Measurements from ENCODE around the gene OR6S1.
A peak's percentile ranks its signal among the peaks of the same experiment; 100 is the strongest.

OR6S1 gene

DNA sequence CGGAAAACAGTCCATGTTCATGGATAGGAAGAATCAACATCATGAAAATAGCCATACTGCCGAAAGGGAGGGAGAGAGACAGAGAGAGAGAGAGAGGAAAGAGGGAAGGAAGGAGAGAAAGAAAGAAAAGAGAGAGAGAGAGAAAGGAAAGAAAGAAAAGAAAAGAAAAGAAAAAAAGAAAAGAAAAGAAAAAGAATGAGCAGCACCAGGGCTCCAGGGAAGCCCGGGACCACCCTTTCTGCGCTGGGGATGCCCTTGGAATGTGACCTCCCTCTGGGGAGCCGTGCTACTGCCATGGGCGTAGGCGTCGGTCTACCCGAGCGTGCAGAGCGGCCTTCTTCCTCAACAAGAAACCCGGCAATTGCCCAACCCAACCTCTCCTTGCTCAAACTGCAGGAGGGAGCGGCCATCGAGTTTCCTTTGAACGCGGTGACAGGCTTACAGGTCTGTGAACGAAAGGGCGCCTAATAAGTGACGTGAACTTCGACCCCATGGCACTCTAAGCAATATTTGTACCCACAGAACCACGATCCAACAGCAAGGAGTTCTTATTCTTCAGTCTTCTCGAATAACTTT lies 16.9 kb downstream of the OR6S1 start:
- Histone ChIP-seq H3K27ac (ENCODE audit: extremely low read depth, low read depth, low read length) (peak overlapping the region; percentile 35), H3K4me1 (ENCODE audit: control insufficient read depth, insufficient read depth, low read length) (no peaks in the 10 kb centered on the region), H3K9me3 (ENCODE audit: control insufficient read depth, insufficient read depth, low read depth, low read length) (no peaks in the 10 kb centered on the region), H3K4me3 (ENCODE audit: low read depth, low read length) (peak overlapping the region; percentile 51), H3K36me3 (ENCODE audit: control insufficient read depth in 2 of 2, insufficient read depth in 1 of 2, low read length in 2 of 2) (no peaks in the 10 kb centered on the region)
- ChIA-PET CTCF (interaction anchor here (1.3 kb wide), 1 partner anchor 11 kb away, joined by 3 read pairs; no protein-coding TSS in a partner anchor), POLR2A (no interaction called here)
- TF ChIP-seq OSR2 (tag by site-specific recombination; IDR thresholded peaks at IDR 0.05) (peak; percentile 86), ZNF335 (tag by site-specific recombination; conservative IDR thresholded peaks at IDR 0.05) (peak; percentile 50; the same call in 1 of the 2 replicates), GLIS2 (tag by site-specific recombination; IDR thresholded peaks at IDR 0.05) (peak; percentile 58), ZNF600 (tag by site-specific recombination; IDR thresholded peaks at IDR 0.05) (peak; percentile 79), ZBTB8A (tag by site-specific recombination; IDR thresholded peaks at IDR 0.05) (peak; percentile 69), ZBTB48 (tag by site-specific recombination; IDR thresholded peaks at IDR 0.05) (peak; percentile 32; the same call in 1 of the 2 replicates), ZNF530 (tag by site-specific recombination; IDR thresholded peaks at IDR 0.05; ENCODE audit: low read depth) (0 out of 2 replicates have a peak, but pooled peaks have one; percentile 51), ZFP69B (tag by site-specific recombination; IDR thresholded peaks at IDR 0.05) (peak; percentile 65; the same call in 1 of the 2 replicates), ZFHX2 (tag by site-specific recombination; conservative IDR thresholded peaks at IDR 0.05) (peak; percentile 79), ZNF221 (tag by site-specific recombination; IDR thresholded peaks at IDR 0.05; ENCODE audit: borderline replicate concordance) (no peak), KLF1 (tag by site-specific recombination; IDR thresholded peaks at IDR 0.05) (peak; percentile 75), ZNF248 (tag by site-specific recombination; IDR thresholded peaks at IDR 0.05) (peak; percentile 100), ZNF391 (tag by site-specific recombination; IDR thresholded peaks at IDR 0.05; ENCODE audit: borderline replicate concordance, low read depth) (no peak), BCL11B (tag by site-specific recombination; IDR thresholded peaks at IDR 0.05; ENCODE audit: low read depth) (no peak), KLF8 (tag by site-specific recombination; IDR thresholded peaks at IDR 0.05) (peak; percentile 92), GLIS1 (tag by site-specific recombination; IDR thresholded peaks at IDR 0.05) (peak; percentile 87), KLF9 (tag by site-specific recombination; IDR thresholded peaks at IDR 0.05; ENCODE audit: low read depth) (no peak), ZIC2 (tag by site-specific recombination; IDR thresholded peaks at IDR 0.05) (peak; percentile 70), ZNF266 (tag by site-specific recombination; IDR thresholded peaks at IDR 0.05; ENCODE audit: low read depth) (no peak), ZNF664 (tag by site-specific recombination; IDR thresholded peaks at IDR 0.05) (no peak), ZEB2 (tag by site-specific recombination; IDR thresholded peaks at IDR 0.05) (peak; percentile 60; the same call in 1 of the 2 replicates), SETDB1 (IDR thresholded peaks at IDR 0.05; ENCODE audit: insufficient read length, low read length) (no peak)
- TF ChIP-seq, protein P1, sequence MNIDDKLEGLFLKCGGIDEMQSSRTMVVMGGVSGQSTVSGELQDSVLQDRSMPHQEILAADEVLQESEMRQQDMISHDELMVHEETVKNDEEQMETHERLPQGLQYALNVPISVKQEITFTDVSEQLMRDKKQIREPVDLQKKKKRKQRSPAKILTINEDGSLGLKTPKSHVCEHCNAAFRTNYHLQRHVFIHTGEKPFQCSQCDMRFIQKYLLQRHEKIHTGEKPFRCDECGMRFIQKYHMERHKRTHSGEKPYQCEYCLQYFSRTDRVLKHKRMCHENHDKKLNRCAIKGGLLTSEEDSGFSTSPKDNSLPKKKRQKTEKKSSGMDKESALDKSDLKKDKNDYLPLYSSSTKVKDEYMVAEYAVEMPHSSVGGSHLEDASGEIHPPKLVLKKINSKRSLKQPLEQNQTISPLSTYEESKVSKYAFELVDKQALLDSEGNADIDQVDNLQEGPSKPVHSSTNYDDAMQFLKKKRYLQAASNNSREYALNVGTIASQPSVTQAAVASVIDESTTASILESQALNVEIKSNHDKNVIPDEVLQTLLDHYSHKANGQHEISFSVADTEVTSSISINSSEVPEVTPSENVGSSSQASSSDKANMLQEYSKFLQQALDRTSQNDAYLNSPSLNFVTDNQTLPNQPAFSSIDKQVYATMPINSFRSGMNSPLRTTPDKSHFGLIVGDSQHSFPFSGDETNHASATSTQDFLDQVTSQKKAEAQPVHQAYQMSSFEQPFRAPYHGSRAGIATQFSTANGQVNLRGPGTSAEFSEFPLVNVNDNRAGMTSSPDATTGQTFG (tag by site-specific recombination; IDR thresholded peaks at IDR 0.05; ENCODE audit: borderline replicate concordance): no peak
- TF ChIP-seq, protein P2, sequence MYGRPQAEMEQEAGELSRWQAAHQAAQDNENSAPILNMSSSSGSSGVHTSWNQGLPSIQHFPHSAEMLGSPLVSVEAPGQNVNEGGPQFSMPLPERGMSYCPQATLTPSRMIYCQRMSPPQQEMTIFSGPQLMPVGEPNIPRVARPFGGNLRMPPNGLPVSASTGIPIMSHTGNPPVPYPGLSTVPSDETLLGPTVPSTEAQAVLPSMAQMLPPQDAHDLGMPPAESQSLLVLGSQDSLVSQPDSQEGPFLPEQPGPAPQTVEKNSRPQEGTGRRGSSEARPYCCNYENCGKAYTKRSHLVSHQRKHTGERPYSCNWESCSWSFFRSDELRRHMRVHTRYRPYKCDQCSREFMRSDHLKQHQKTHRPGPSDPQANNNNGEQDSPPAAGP (tag by site-specific recombination; IDR thresholded peaks at IDR 0.05): peak; percentile 70; the same call in 1 of the 2 replicates
- TF ChIP-seq, protein P3, sequence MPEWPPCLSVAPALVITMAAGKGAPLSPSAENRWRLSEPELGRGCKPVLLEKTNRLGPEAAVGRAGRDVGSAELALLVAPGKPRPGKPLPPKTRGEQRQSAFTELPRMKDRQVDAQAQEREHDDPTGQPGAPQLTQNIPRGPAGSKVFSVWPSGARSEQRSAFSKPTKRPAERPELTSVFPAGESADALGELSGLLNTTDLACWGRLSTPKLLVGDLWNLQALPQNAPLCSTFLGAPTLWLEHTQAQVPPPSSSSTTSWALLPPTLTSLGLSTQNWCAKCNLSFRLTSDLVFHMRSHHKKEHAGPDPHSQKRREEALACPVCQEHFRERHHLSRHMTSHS (tag by site-specific recombination; IDR thresholded peaks at IDR 0.05): no peak
- TF ChIP-seq, protein P4, sequence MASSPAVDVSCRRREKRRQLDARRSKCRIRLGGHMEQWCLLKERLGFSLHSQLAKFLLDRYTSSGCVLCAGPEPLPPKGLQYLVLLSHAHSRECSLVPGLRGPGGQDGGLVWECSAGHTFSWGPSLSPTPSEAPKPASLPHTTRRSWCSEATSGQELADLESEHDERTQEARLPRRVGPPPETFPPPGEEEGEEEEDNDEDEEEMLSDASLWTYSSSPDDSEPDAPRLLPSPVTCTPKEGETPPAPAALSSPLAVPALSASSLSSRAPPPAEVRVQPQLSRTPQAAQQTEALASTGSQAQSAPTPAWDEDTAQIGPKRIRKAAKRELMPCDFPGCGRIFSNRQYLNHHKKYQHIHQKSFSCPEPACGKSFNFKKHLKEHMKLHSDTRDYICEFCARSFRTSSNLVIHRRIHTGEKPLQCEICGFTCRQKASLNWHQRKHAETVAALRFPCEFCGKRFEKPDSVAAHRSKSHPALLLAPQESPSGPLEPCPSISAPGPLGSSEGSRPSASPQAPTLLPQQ (tag by site-specific recombination; IDR thresholded peaks at IDR 0.05): 0 out of 2 replicates have a peak, but pooled peaks have one; percentile 11
- TF ChIP-seq, protein P5, sequence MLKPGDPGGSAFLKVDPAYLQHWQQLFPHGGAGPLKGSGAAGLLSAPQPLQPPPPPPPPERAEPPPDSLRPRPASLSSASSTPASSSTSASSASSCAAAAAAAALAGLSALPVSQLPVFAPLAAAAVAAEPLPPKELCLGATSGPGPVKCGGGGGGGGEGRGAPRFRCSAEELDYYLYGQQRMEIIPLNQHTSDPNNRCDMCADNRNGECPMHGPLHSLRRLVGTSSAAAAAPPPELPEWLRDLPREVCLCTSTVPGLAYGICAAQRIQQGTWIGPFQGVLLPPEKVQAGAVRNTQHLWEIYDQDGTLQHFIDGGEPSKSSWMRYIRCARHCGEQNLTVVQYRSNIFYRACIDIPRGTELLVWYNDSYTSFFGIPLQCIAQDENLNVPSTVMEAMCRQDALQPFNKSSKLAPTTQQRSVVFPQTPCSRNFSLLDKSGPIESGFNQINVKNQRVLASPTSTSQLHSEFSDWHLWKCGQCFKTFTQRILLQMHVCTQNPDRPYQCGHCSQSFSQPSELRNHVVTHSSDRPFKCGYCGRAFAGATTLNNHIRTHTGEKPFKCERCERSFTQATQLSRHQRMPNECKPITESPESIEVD (tag by site-specific recombination; IDR thresholded peaks at IDR 0.05): no peak
- TF ChIP-seq, protein P6, sequence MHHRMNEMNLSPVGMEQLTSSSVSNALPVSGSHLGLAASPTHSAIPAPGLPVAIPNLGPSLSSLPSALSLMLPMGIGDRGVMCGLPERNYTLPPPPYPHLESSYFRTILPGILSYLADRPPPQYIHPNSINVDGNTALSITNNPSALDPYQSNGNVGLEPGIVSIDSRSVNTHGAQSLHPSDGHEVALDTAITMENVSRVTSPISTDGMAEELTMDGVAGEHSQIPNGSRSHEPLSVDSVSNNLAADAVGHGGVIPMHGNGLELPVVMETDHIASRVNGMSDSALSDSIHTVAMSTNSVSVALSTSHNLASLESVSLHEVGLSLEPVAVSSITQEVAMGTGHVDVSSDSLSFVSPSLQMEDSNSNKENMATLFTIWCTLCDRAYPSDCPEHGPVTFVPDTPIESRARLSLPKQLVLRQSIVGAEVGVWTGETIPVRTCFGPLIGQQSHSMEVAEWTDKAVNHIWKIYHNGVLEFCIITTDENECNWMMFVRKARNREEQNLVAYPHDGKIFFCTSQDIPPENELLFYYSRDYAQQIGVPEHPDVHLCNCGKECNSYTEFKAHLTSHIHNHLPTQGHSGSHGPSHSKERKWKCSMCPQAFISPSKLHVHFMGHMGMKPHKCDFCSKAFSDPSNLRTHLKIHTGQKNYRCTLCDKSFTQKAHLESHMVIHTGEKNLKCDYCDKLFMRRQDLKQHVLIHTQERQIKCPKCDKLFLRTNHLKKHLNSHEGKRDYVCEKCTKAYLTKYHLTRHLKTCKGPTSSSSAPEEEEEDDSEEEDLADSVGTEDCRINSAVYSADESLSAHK (tag by site-specific recombination; IDR thresholded peaks at IDR 0.05): 0 out of 2 replicates have a peak, but pooled peaks have one; percentile 26

Data from HEK293 (cell line).